H1 (cell line): ENCODE results near the gene NME7. TPM values are rescaled to one million over a fixed set of nuclear protein-coding genes. Genes with fewer than 3 reads are reported as not detected.

Experiments
- BRCA1 ChIP-seq: IDR thresholded peaks from 2 replicates; pipeline ENCODE4 v1.6.1; 2012; ENCODE audit warnings: low read depth, low read length, improper control_type of control experiment
- CREB1 ChIP-seq: IDR thresholded peaks from 2 replicates; pipeline ENCODE4 v1.6.1; 2012; ENCODE audit warnings: inconsistent platforms
- CTCF ChIP-seq, 3 experiments: IDR thresholded peaks; 1 replicate in 2 of 3; 2 replicates in 1 of 3; pipeline versions ENCODE4 v1.5.1 to v1.6.1; 2011; ENCODE audit warnings: low read length in 3 of 3, mild to moderate bottlenecking in 3 of 3, inconsistent platforms in 2 of 3, low read depth in 1 of 3, moderate library complexity in 1 of 3; ENCODE audit not compliant: insufficient read depth in 1 of 3; ENCODE audit errors: control extremely low read depth in 1 of 3
- EGR1 ChIP-seq: IDR thresholded peaks from 2 replicates; pipeline ENCODE4 v1.6.1; 2011; ENCODE audit warnings: low read depth, low read length, borderline replicate concordance
- HDAC2 ChIP-seq, 2 experiments: fragments of 300-600 bp in 1 of 2; sonication (generic) in 1 of 2; IDR thresholded peaks; 2 replicates each; pipeline ENCODE4 v1.6.1; 2011 to 2012; ENCODE audit warnings: low read depth in 2 of 2, low read length in 2 of 2, mild to moderate bottlenecking in 2 of 2, moderate library complexity in 2 of 2, borderline replicate concordance in 1 of 2, inconsistent platforms in 1 of 2
- KDM1A ChIP-seq: fragments of 200-600, 300-600 bp; sonication (generic); IDR thresholded peaks from 2 replicates; pipeline ENCODE4 v1.7.1; 2016; ENCODE audit warnings: mild to moderate bottlenecking, low read length, borderline replicate concordance
- KDM4A ChIP-seq: IDR thresholded peaks from one replicate; pipeline ENCODE4 v1.7.1; 2012; ENCODE audit warnings: low read depth, mild to moderate bottlenecking, moderate library complexity, low read length, inconsistent platforms; ENCODE audit not compliant: severe bottlenecking
- NRF1 ChIP-seq: IDR thresholded peaks from 2 replicates; pipeline ENCODE4 v1.6.1; 2011; ENCODE audit warnings: mild to moderate bottlenecking, low read depth, low read length, improper control_type of control experiment
- PHF8 ChIP-seq: fragments of 200-600 bp; sonication (generic); conservative IDR thresholded peaks from 2 replicates; pipeline ENCODE4 v1.7.1; 2012; ENCODE audit warnings: low read depth, mild to moderate bottlenecking, inconsistent platforms, low read length, moderate library complexity
- POLR2AphosphoS5 ChIP-seq: IDR thresholded peaks from 2 replicates; pipeline ENCODE4 v1.6.1; 2011; ENCODE audit warnings: low read depth, low read length
- RAD21 ChIP-seq, 2 experiments: IDR thresholded peaks in 1 of 2; conservative IDR thresholded peaks in 1 of 2; 2 replicates each; pipeline ENCODE4 v1.6.1; 2011; ENCODE audit warnings: low read depth in 2 of 2, low read length in 2 of 2, improper control_type of control experiment in 1 of 2, inconsistent platforms in 1 of 2, mild to moderate bottlenecking in 1 of 2, moderate library complexity in 1 of 2
- TAF1 ChIP-seq: IDR thresholded peaks from 2 replicates; pipeline ENCODE4 v1.6.1; 2011; ENCODE audit warnings: mild to moderate bottlenecking, low read depth, low read length
- TEAD4 ChIP-seq: IDR thresholded peaks from 2 replicates; pipeline ENCODE4 v1.6.1; 2012; ENCODE audit warnings: low read depth, low read length, inconsistent platforms, mixed read lengths
- USF2 ChIP-seq: IDR thresholded peaks from 2 replicates; pipeline ENCODE4 v1.6.1; 2011; ENCODE audit warnings: low read length, improper control_type of control experiment
- polyA plus RNA-seq, 7 experiments: library from polyadenylated mRNA; depleted of rRNA in 3 of 7; stranded (reverse) in 5 of 7; unstranded in 2 of 7; fragments of >200 nt in 5 of 7; fragments of 200-250 nt in 2 of 7; gene quantifications; 1 replicate in 5 of 7; 2 replicates in 1 of 7; 4 replicates in 1 of 7; pipeline versions ENCODE4 v1.2.1 to v1.2.3, GENCODE V29; 2011 to 2013; ENCODE audit warnings: missing spikeins in 2 of 7, mixed read lengths in 2 of 7
- total RNA-seq: library from RNA; stranded (reverse); fragmentation: NEBNext Ultra II Directional; extraction: Animal tissue kit (Norgen Biotek cat#: 25700); gene quantifications from 2 replicates; pipeline ENCODE4 v1.2.1, GENCODE V29; 2021

NME7 gene
- total and polyA plus RNA-seq, 2 of the 8 experiments (the other 6 are each of a cell fraction or from before 2014, with no cell fraction given) = 11.6 to 28.5 TPM

GRCh38 chr1:169105434-169106094 is 262.0 kb downstream of the NME7 start (continued):
- TF ChIP-seq USF2 (peak; percentile 60; the same call in 1 of the 2 replicates), CREB1 (no peak; the same call in 1 of the 2 replicates), BRCA1 (no peak), RAD21 (IDR thresholded peaks at IDR 0.05 in 1 of 2, conservative IDR thresholded peaks at IDR 0.05 in 1 of 2; ENCODE audit: low read depth in 2 of 2, low read length in 2 of 2) (peak; percentile 9 to 24; a peak in 2 of 4 replicates), TEAD4 (0 out of 2 replicates have a peak, but pooled peaks have one; percentile 17), NRF1 (peak; percentile 28; the same call in 1 of the 2 replicates), HDAC2 (IDR thresholded peaks at IDR 0.05; ENCODE audit: borderline replicate concordance in 1 of 2, low read depth in 2 of 2, low read length in 2 of 2) (peak in 1 of 2 experiments; percentile 31; a peak in 1 of 4 replicates), PHF8 (peak; percentile 77), KDM4A (peak; percentile 84), TAF1 (peak; percentile 25), POLR2AphosphoS5 (peak; percentile 28), KDM1A (0 out of 2 replicates have a peak, but pooled peaks have one; percentile 27), CTCF (IDR thresholded peaks at IDR 0.05; ENCODE audit: control extremely low read depth in 1 of 3, insufficient read depth in 1 of 3, low read depth in 1 of 3, low read length in 3 of 3) (peak in 1 of 3 experiments; percentile 21; a peak in 1 of 4 replicates), EGR1 (no peak)
